HepG2 (cell line): Measurements from ENCODE around the gene GPC6.

Experiments used
- CHD2 ChIP-seq: IDR thresholded peaks from 2 replicates; pipeline ENCODE4 v1.6.1; 2011; ENCODE audit warnings: low read depth, low read length, improper control_type of control experiment
- JUND ChIP-seq: sonication (generic); formaldehyde crosslinking; IDR thresholded peaks from 2 replicates; pipeline ENCODE4 v1.8.0; 2022; ENCODE audit warnings: mild to moderate bottlenecking, missing genetic modification reagents

GRCh38 chr13:94411747-94412146 is 1185.1 kb downstream of the GPC6 start:
- TF ChIP-seq JUND (CRISPR knock-in tag) (no peak), CHD2 (no peak)
